ENCODE data around the gene ZCCHC13. TPM values are rescaled to one million over a fixed set of nuclear protein-coding genes. Genes with fewer than 3 reads are reported as not detected.

Gene ZCCHC13
- total and polyA plus RNA-seq, 4 donors = not detected

DNA sequence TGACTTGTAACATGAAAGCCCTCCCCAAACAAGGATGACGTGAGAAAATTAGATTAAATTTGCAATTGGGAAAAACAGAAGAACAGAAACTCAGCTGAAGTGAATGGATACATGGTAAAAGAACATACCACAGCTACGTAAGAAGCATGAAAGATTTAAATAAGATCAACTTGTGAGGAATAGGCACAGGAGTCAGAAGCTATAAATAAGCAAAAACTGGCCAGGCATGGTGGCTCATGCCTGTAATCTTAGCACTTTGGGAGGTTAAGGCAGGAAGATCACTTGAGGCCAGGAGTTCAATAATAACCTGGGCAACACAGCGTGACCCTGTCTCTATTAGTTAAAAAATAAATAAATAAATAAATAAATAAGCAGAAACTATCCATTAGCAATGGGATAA, 33.6 kb upstream of the ZCCHC13 start:
- Histone ChIP-seq H3K27me3 (ENCODE audit: control insufficient read depth in 3 of 3, insufficient read depth in 3 of 3, low read length in 2 of 3) (peaks cover 0 to 5% (median 0%) of the 10 kb centered on the region in 3 donors), H3K27ac (ENCODE audit: low read depth in 1 of 2, low read length in 1 of 2) (no peak overlapping the region), H3K9ac (ENCODE audit: insufficient read depth in 1 of 2, low read length in 2 of 2) (no peak overlapping the region), H3K4me1 (ENCODE audit: control insufficient read depth in 5 of 5, insufficient read depth in 5 of 5, low read length in 5 of 5) (peaks cover 0 to 5% (median 0%) of the 10 kb centered on the region in 5 donors), H3K36me3 (ENCODE audit: control insufficient read depth in 4 of 4, insufficient read depth in 4 of 4, low read length in 4 of 4) (peaks cover 3 to 18% (median 8%) of the 10 kb centered on the region in 4 donors), H3K9me3 (ENCODE audit: control insufficient read depth in 4 of 4, insufficient read depth in 3 of 4, low read length in 3 of 4) (no peaks in the 10 kb centered on the region), H3K4me3 (no peak overlapping the region)
- DNase-seq (no peak), ATAC-seq (ENCODE audit: insufficient read depth, low FRiP score) (no peak)
- WGBS, 2 donors = 81 to 91% methylated on average over 3 of the region's 3 CpGs
- no peak for TF ChIP-seq CTCF (IDR thresholded peaks at IDR 0.05; ENCODE audit: control extremely low read depth, extremely low read depth)

- Histone ChIP-seq H3K9me3 (ENCODE audit: control insufficient read depth in 4 of 4, insufficient read depth in 3 of 4, low read length in 3 of 4) (no peaks in the 10 kb centered on the region), H3K4me3 (no peak overlapping the region), H3K36me3 (ENCODE audit: control insufficient read depth in 4 of 4, insufficient read depth in 4 of 4, low read length in 4 of 4) (peaks cover 3 to 22% (median 9%) of the 10 kb centered on the region in 4 donors), H3K4me1 (ENCODE audit: control insufficient read depth in 5 of 5, insufficient read depth in 5 of 5, low read length in 5 of 5) (peaks cover 0 to 5% (median 0%) of the 10 kb centered on the region in 5 donors), H3K9ac (ENCODE audit: insufficient read depth in 1 of 2, low read length in 2 of 2) (no peak overlapping the region), H3K27me3 (ENCODE audit: control insufficient read depth in 3 of 3, insufficient read depth in 3 of 3, low read length in 2 of 3) (peaks cover 0 to 5% (median 0%) of the 10 kb centered on the region in 3 donors), H3K27ac (ENCODE audit: low read depth in 1 of 2, low read length in 1 of 2) (no peak overlapping the region)
- ATAC-seq (ENCODE audit: insufficient read depth, low FRiP score) (no peak), DNase-seq (no peak)
- 74 to 76% methylated on average over 2 of the region's 2 CpGs for WGBS, 2 donors
- TF ChIP-seq CTCF (IDR thresholded peaks at IDR 0.05; ENCODE audit: control extremely low read depth, extremely low read depth) = no peak
Measured at GRCh38 chrX:74272230-74272629, 31.8 kb upstream of the ZCCHC13 start.

DNA sequence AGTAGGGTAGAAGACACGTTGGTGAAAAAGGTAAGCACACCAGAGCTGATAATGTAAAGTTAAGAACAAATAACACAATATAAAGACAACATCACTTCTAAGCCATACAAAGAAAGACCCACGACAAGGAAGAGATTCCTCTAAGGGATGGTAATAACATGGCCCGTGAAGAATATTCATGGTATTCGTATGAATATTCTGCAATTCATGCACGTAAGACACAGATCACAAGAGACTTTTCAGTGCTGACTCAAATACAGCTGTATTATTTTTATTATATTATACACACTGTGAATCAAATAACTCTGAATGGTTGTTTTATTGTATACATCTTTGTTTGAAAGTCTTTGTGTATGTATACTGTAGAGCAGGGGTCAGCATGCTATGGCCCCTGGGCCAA, 29.5 kb upstream of the ZCCHC13 start:
- no peak for TF ChIP-seq CTCF (IDR thresholded peaks at IDR 0.05; ENCODE audit: control extremely low read depth, extremely low read depth)

GRCh38 chrX:74277320-74277719, 26.7 kb upstream of the ZCCHC13 start:
- DNase-seq = no peak
- Histone ChIP-seq H3K36me3 (ENCODE audit: control insufficient read depth in 4 of 4, insufficient read depth in 4 of 4, low read length in 4 of 4) (peaks cover 8 to 30% (median 12%) of the 10 kb centered on the region in 4 donors), H3K27ac (ENCODE audit: low read depth in 1 of 2, low read length in 1 of 2) (no peak overlapping the region), H3K9ac (ENCODE audit: insufficient read depth in 1 of 2, low read length in 2 of 2) (no peak overlapping the region), H3K27me3 (ENCODE audit: control insufficient read depth in 3 of 3, insufficient read depth in 3 of 3, low read length in 2 of 3) (peaks cover 0 to 4% (median 0%) of the 10 kb centered on the region in 3 donors), H3K4me3 (no peak overlapping the region), H3K9me3 (ENCODE audit: control insufficient read depth in 4 of 4, insufficient read depth in 3 of 4, low read length in 3 of 4) (no peaks in the 10 kb centered on the region), H3K4me1 (ENCODE audit: control insufficient read depth in 5 of 5, insufficient read depth in 5 of 5, low read length in 5 of 5) (no peaks in the 10 kb centered on the region)
- WGBS, 2 donors = 83 to 92% methylated on average over 3 of the region's 3 CpGs
- no peak for ATAC-seq (ENCODE audit: insufficient read depth, low FRiP score)
- TF ChIP-seq CTCF (IDR thresholded peaks at IDR 0.05; ENCODE audit: control extremely low read depth, extremely low read depth) = no peak

More for the DNA sequence above, 29.5 kb upstream of the ZCCHC13 start:
- WGBS, 2 donors = 74 to 91% methylated on average over 5 of the region's 5 CpGs
- peaks cover 0 to 5% (median 0%) of the 10 kb centered on the region in 5 donors for H3K4me1 ChIP-seq (ENCODE audit: control insufficient read depth in 5 of 5, insufficient read depth in 5 of 5, low read length in 5 of 5)
- H3K9ac ChIP-seq (ENCODE audit: insufficient read depth in 1 of 2, low read length in 2 of 2) = no peak overlapping the region
- no peak overlapping the region for H3K4me3 ChIP-seq
- peaks cover 3 to 26% (median 11%) of the 10 kb centered on the region in 4 donors for H3K36me3 ChIP-seq (ENCODE audit: control insufficient read depth in 4 of 4, insufficient read depth in 4 of 4, low read length in 4 of 4)
- ATAC-seq (ENCODE audit: insufficient read depth, low FRiP score) (no peak), DNase-seq (no peak)
- H3K27me3 ChIP-seq (ENCODE audit: control insufficient read depth in 3 of 3, insufficient read depth in 3 of 3, low read length in 2 of 3) = peaks cover 0 to 5% (median 0%) of the 10 kb centered on the region in 3 donors
- no peak overlapping the region for H3K27ac ChIP-seq (ENCODE audit: low read depth in 1 of 2, low read length in 1 of 2)
- H3K9me3 ChIP-seq (ENCODE audit: control insufficient read depth in 4 of 4, insufficient read depth in 3 of 4, low read length in 3 of 4) = no peaks in the 10 kb centered on the region

Data from lung (tissue), 12 donors.